OCI-LY1 (cell line): ENCODE measurements around the gene RNF144A.

Source experiments
- H2AFZ ChIP-seq: fragments of 200-600 bp; sonication (generic), shearing (Covaris generic); 2 replicates; pipeline ENCODE4 v1.6.0; 2014; ENCODE audit warnings: antibody characterized with exemption, mild to moderate bottlenecking, low read length
- H3F3A ChIP-seq: fragments of 200-600 bp; sonication (generic), shearing (Covaris generic); 2 replicates; pipeline ENCODE4 v1.6.0; 2014; ENCODE audit warnings: mild to moderate bottlenecking, antibody characterized with exemption, low read length, moderate library complexity; ENCODE audit not compliant: insufficient read depth
- H3K27ac ChIP-seq: fragments of 200-600 bp; sonication (generic); 2 replicates; pipeline ENCODE4 v1.5.1; 2014; ENCODE audit warnings: low read length, mixed run types, mild to moderate bottlenecking, low read depth; ENCODE audit not compliant: poor library complexity, severe bottlenecking
- H3K27me3 ChIP-seq: fragments of 200-600 bp; sonication (generic); 2 replicates; pipeline ENCODE4 v1.6.0; 2014; ENCODE audit warnings: antibody characterized with exemption, mild to moderate bottlenecking, low read length, moderate library complexity; ENCODE audit not compliant: insufficient read depth
- H3K36me3 ChIP-seq: fragments of 200-600 bp; sonication (generic); 2 replicates; pipeline ENCODE4 v1.6.1; 2014; ENCODE audit warnings: mild to moderate bottlenecking, antibody characterized with exemption, low read length, moderate library complexity, mixed read lengths; ENCODE audit not compliant: insufficient read depth
- H3K4me1 ChIP-seq: fragments of 200-600 bp; sonication (generic); 2 replicates; pipeline ENCODE4 v1.5.1; 2014; ENCODE audit warnings: mild to moderate bottlenecking, low read length, moderate library complexity; ENCODE audit not compliant: insufficient read depth, severe bottlenecking
- H3K4me2 ChIP-seq: fragments of 200-600 bp; sonication (generic), shearing (Covaris generic); 2 replicates; pipeline ENCODE4 v1.6.1; 2014; ENCODE audit warnings: low read length
- H3K4me3 ChIP-seq: fragments of 200-600 bp; sonication (generic); 2 replicates; pipeline ENCODE4 v1.5.1; 2014; ENCODE audit warnings: low read length, low read depth, mild to moderate bottlenecking, mixed read lengths; ENCODE audit not compliant: poor library complexity, severe bottlenecking
- H3K79me2 ChIP-seq: fragments of 200-600 bp; shearing (Covaris generic); 2 replicates; pipeline ENCODE4 v1.6.1; 2016; ENCODE audit warnings: mixed run types, low read length, mixed read lengths; ENCODE audit not compliant: insufficient read depth
- H3K9ac ChIP-seq: fragments of 200-600 bp; sonication (generic), shearing (Covaris generic); 2 replicates; pipeline ENCODE4 v1.6.1; 2014; ENCODE audit warnings: mild to moderate bottlenecking, low read length, mixed read lengths
- H3K9me2 ChIP-seq: fragments of 200-600 bp; sonication (generic), shearing (Covaris generic); 2 replicates; pipeline ENCODE4 v1.6.1; 2014; ENCODE audit warnings: low read depth, mild to moderate bottlenecking, low read length, mixed read lengths
- H3K9me3 ChIP-seq: fragments of 200-600 bp; shearing (Covaris generic); 2 replicates; pipeline ENCODE4 v1.6.1; 2014; ENCODE audit warnings: low read length, mixed read lengths
- H4K20me1 ChIP-seq: fragments of 200-600 bp; sonication (generic), shearing (Covaris generic); 2 replicates; pipeline ENCODE4 v1.6.0; 2016; ENCODE audit warnings: mild to moderate bottlenecking, low read length; ENCODE audit not compliant: insufficient read depth
- CTCF ChIP-seq: fragments of 200-600 bp; sonication (generic), shearing (Covaris generic); IDR thresholded peaks from 2 replicates; pipeline ENCODE4 v1.5.1; 2017; ENCODE audit warnings: mild to moderate bottlenecking, antibody characterized with exemption, low read length, moderate library complexity, mixed read lengths
- EZH2 ChIP-seq: fragments of 200-600 bp; sonication (generic), shearing (Covaris generic); IDR thresholded peaks from 2 replicates; pipeline ENCODE4 v1.8.0; 2017; ENCODE audit warnings: borderline replicate concordance, mixed run types, mild to moderate bottlenecking, antibody characterized with exemption, low read length, moderate library complexity, mixed read lengths

The RNF144A gene

GRCh38 chr2:7020059-7020458, 102.8 kb downstream of the RNF144A start:
- no peak overlapping the region for H3K4me3 ChIP-seq
- H3K27ac ChIP-seq, result no peak overlapping the region
- no peaks in the 10 kb centered on the region for H3K79me2 ChIP-seq
- no peak overlapping the region for H2AFZ ChIP-seq
- H4K20me1 ChIP-seq, result no peaks in the 10 kb centered on the region
- no peak for TF ChIP-seq CTCF
- TF ChIP-seq EZH2, result no peak
- H3K9me2 ChIP-seq, result no peaks in the 10 kb centered on the region
- no peak overlapping the region for H3K4me2 ChIP-seq
- no peaks in the 10 kb centered on the region for H3K9me3 ChIP-seq
- H3K9ac ChIP-seq, result no peak overlapping the region
- H3K4me1 ChIP-seq, result no peaks in the 10 kb centered on the region
- peaks cover 7% of the 10 kb centered on the region; the same call in 1 of the 2 replicates for H3K27me3 ChIP-seq
- no peaks in the 10 kb centered on the region for H3K36me3 ChIP-seq
- no peaks in the 10 kb centered on the region for H3F3A ChIP-seq

GRCh38 chr2:7020468-7020867, 103.3 kb downstream of the RNF144A start:
- H3K9me2 ChIP-seq, result no peaks in the 10 kb centered on the region
- no peaks in the 10 kb centered on the region for H4K20me1 ChIP-seq
- H3K9me3 ChIP-seq, result no peaks in the 10 kb centered on the region
- H3K79me2 ChIP-seq, result no peaks in the 10 kb centered on the region
- H2AFZ ChIP-seq, result no peak overlapping the region
- no peak overlapping the region for H3K4me3 ChIP-seq
- H3K9ac ChIP-seq, result no peak overlapping the region
- H3K27me3 ChIP-seq, result peaks cover 4% of the 10 kb centered on the region; the same call in 1 of the 2 replicates
- H3K4me2 ChIP-seq, result no peak overlapping the region
- no peaks in the 10 kb centered on the region for H3K36me3 ChIP-seq
- H3F3A ChIP-seq, result no peaks in the 10 kb centered on the region
- no peaks in the 10 kb centered on the region for H3K4me1 ChIP-seq
- H3K27ac ChIP-seq, result no peak overlapping the region
- no peak for TF ChIP-seq CTCF
- no peak for TF ChIP-seq EZH2

- Histone ChIP-seq H3K79me2 (no peaks in the 10 kb centered on the region), H3K9me3 (no peaks in the 10 kb centered on the region), H3K27me3 (peaks cover 4% of the 10 kb centered on the region; the same call in 1 of the 2 replicates), H3K9me2 (no peaks in the 10 kb centered on the region), H3K4me2 (no peak overlapping the region), H3K36me3 (no peaks in the 10 kb centered on the region), H3K4me3 (no peak overlapping the region), H3K27ac (no peak overlapping the region), H2AFZ (no peak overlapping the region), H3K9ac (no peak overlapping the region), H4K20me1 (no peaks in the 10 kb centered on the region), H3K4me1 (no peaks in the 10 kb centered on the region), H3F3A (no peaks in the 10 kb centered on the region)
- no peak for TF ChIP-seq CTCF
- TF ChIP-seq EZH2, result no peak
Observed at GRCh38 chr2:7020939-7021470, 103.8 kb downstream of the RNF144A start.
